Mesendoderm (in vitro differentiated cells): ENCODE data around the gene MOGAT1.

Source experiments
- DNase-seq: peaks from one replicate; pipeline ENCODE4 v3.0.0; 2013
- H2AK5ac ChIP-seq: 2 replicates; pipeline ENCODE4 v1.6.1; 2013; ENCODE audit warnings: low read length, inconsistent platforms
- H2BK120ac ChIP-seq: 2 replicates; pipeline ENCODE4 v1.6.1; 2013; ENCODE audit warnings: low read depth, mild to moderate bottlenecking, low read length, moderate library complexity, mixed read lengths
- H2BK15ac ChIP-seq: replicated peaks from 2 replicates; pipeline ENCODE4 v1.6.1; 2013; ENCODE audit warnings: low read depth, mild to moderate bottlenecking, moderate library complexity
- H2BK5ac ChIP-seq: 2 replicates; pipeline ENCODE4 v1.6.1; 2013; ENCODE audit warnings: low read length, inconsistent platforms
- H3K18ac ChIP-seq: 2 replicates; pipeline ENCODE4 v1.6.1; 2013; ENCODE audit warnings: mild to moderate bottlenecking, low read length, mixed read lengths
- H3K23ac ChIP-seq: one replicate; pipeline ENCODE4 v1.6.1; 2013; ENCODE audit warnings: low read length
- H3K27ac ChIP-seq: 2 replicates; pipeline ENCODE4 v1.5.1; 2013; ENCODE audit warnings: low read depth, mild to moderate bottlenecking, inconsistent platforms, low read length, moderate library complexity
- H3K27me3 ChIP-seq: 2 replicates; pipeline ENCODE4 v1.6.1; 2013; ENCODE audit warnings: low read length, control low read depth, mild to moderate bottlenecking, inconsistent platforms; ENCODE audit not compliant: insufficient read depth, poor library complexity
- H3K36me3 ChIP-seq: 2 replicates; pipeline ENCODE4 v1.6.1; 2013; ENCODE audit warnings: low read length, inconsistent platforms; ENCODE audit not compliant: control insufficient read depth, insufficient read depth
- H3K4ac ChIP-seq: one replicate; pipeline ENCODE4 v1.6.1; 2013; ENCODE audit warnings: low read depth, mild to moderate bottlenecking, low read length, moderate library complexity
- H3K4me1 ChIP-seq: 2 replicates; pipeline ENCODE4 v1.6.1; 2013; ENCODE audit warnings: low read depth, low read length, inconsistent platforms; ENCODE audit not compliant: control insufficient read depth
- H3K4me2 ChIP-seq: 2 replicates; pipeline ENCODE4 v1.6.1; 2013; ENCODE audit warnings: low read length
- H3K4me3 ChIP-seq: 2 replicates; pipeline ENCODE4 v1.5.1; 2013; ENCODE audit warnings: mild to moderate bottlenecking, low read length
- H3K56ac ChIP-seq: one replicate; pipeline ENCODE4 v1.6.1; 2013; ENCODE audit warnings: low read length
- H3K79me1 ChIP-seq: 2 replicates; pipeline ENCODE4 v1.6.1; 2013; ENCODE audit warnings: low read length, inconsistent platforms
- H3K79me2 ChIP-seq: 2 replicates; pipeline ENCODE4 v1.6.1; 2013; ENCODE audit warnings: mild to moderate bottlenecking, low read length; ENCODE audit not compliant: control insufficient read depth, insufficient read depth
- H3K9ac ChIP-seq: 2 replicates; pipeline ENCODE4 v1.6.1; 2013; ENCODE audit warnings: low read length, inconsistent platforms
- H4K5ac ChIP-seq: one replicate; pipeline ENCODE4 v1.6.1; 2013; ENCODE audit warnings: low read length
- H4K8ac ChIP-seq: one replicate; pipeline ENCODE4 v1.6.1; 2013; ENCODE audit warnings: low read depth, mild to moderate bottlenecking, control low read depth, low read length, moderate library complexity
- WGBS: extraction: QIAGEN DNeasy Blood & Tissue Kit; methylation state at CpG from one replicate; pipeline ENCODE4 v1.1.7; 2013; ENCODE audit warnings: low lambda C conversion rate, missing lambda C conversion rate; ENCODE audit not compliant: insufficient coverage; ENCODE audit errors: extremely low coverage; 5-methylcytosine and 5-hydroxymethylcytosine counted together

MOGAT1 gene

GRCh38 chr2:222701721-222702131, 30.3 kb downstream of the MOGAT1 start:
- Histone ChIP-seq H4K8ac (no peak overlapping the region), H4K5ac (no peak overlapping the region), H3K4me2 (no peak overlapping the region), H3K9ac (no peak overlapping the region), H2AK5ac (no peak overlapping the region), H2BK5ac (no peak overlapping the region), H3K23ac (no peak overlapping the region), H3K79me2 (no peaks in the 10 kb centered on the region), H3K27me3 (no peaks in the 10 kb centered on the region), H2BK15ac (no peak overlapping the region), H3K4me3 (no peak overlapping the region), H3K79me1 (no peaks in the 10 kb centered on the region), H3K36me3 (no peaks in the 10 kb centered on the region), H3K4me1 (no peaks in the 10 kb centered on the region), H3K27ac (no peak overlapping the region), H2BK120ac (no peak overlapping the region), H3K56ac (no peak overlapping the region), H3K4ac (no peak overlapping the region), H3K18ac (no peak overlapping the region)
- DNase-seq, result no peak
- WGBS, result no CpG with 5 or more reads among the region's 5 CpGs

GRCh38 chr2:222703091-222703490, 31.6 kb downstream of the MOGAT1 start:
- H3K18ac ChIP-seq, result no peak overlapping the region
- H2BK5ac ChIP-seq, result no peak overlapping the region
- DNase-seq, result no peak
- H3K4me3 ChIP-seq, result no peak overlapping the region
- H3K36me3 ChIP-seq, result no peaks in the 10 kb centered on the region
- no peak overlapping the region for H3K4ac ChIP-seq
- H3K27ac ChIP-seq, result no peak overlapping the region
- no peak overlapping the region for H2BK15ac ChIP-seq
- H2BK120ac ChIP-seq, result no peak overlapping the region
- no peak overlapping the region for H2AK5ac ChIP-seq
- no peaks in the 10 kb centered on the region for H3K4me1 ChIP-seq
- no peak overlapping the region for H3K4me2 ChIP-seq
- H4K5ac ChIP-seq, result no peak overlapping the region
- no peaks in the 10 kb centered on the region for H3K79me2 ChIP-seq
- no peaks in the 10 kb centered on the region for H3K79me1 ChIP-seq
- H3K27me3 ChIP-seq, result no peaks in the 10 kb centered on the region
- no peak overlapping the region for H3K9ac ChIP-seq
- H3K56ac ChIP-seq, result no peak overlapping the region
- H4K8ac ChIP-seq, result no peak overlapping the region
- no peak overlapping the region for H3K23ac ChIP-seq
- no CpG with 5 or more reads among the region's 2 CpGs for WGBS

- Histone ChIP-seq H2AK5ac (no peak overlapping the region), H3K18ac (no peak overlapping the region), H3K4me2 (no peak overlapping the region), H2BK5ac (no peak overlapping the region), H3K79me1 (no peaks in the 10 kb centered on the region), H3K9ac (no peak overlapping the region), H3K4me3 (no peak overlapping the region), H2BK120ac (no peak overlapping the region), H4K8ac (no peak overlapping the region), H3K4ac (no peak overlapping the region), H3K27me3 (no peaks in the 10 kb centered on the region), H4K5ac (no peak overlapping the region), H3K56ac (no peak overlapping the region), H3K79me2 (no peaks in the 10 kb centered on the region), H2BK15ac (no peak overlapping the region), H3K27ac (no peak overlapping the region), H3K4me1 (no peaks in the 10 kb centered on the region), H3K23ac (no peak overlapping the region), H3K36me3 (no peaks in the 10 kb centered on the region)
- WGBS, result no CpG with 5 or more reads among the region's 3 CpGs
- DNase-seq, result no peak
These were observed 32.4 kb downstream of the MOGAT1 start for GRCh38 chr2:222703886-222704285.

- H4K5ac ChIP-seq, result no peak overlapping the region
- H3K4me2 ChIP-seq, result no peak overlapping the region
- no peak overlapping the region for H3K18ac ChIP-seq
- H2BK15ac ChIP-seq, result no peak overlapping the region
- no CpG with 5 or more reads among the region's 3 CpGs for WGBS
- no peak overlapping the region for H4K8ac ChIP-seq
- no peaks in the 10 kb centered on the region for H3K79me2 ChIP-seq
- peaks cover 4% of the 10 kb centered on the region for H3K4me1 ChIP-seq
- H3K79me1 ChIP-seq, result no peaks in the 10 kb centered on the region
- no peak overlapping the region for H3K4me3 ChIP-seq
- DNase-seq, result no peak
- H3K27ac ChIP-seq, result no peak overlapping the region
- H2AK5ac ChIP-seq, result no peak overlapping the region
- no peak overlapping the region for H3K23ac ChIP-seq
- no peak overlapping the region for H2BK5ac ChIP-seq
- no peak overlapping the region for H3K4ac ChIP-seq
- H2BK120ac ChIP-seq, result no peak overlapping the region
- H3K27me3 ChIP-seq, result no peaks in the 10 kb centered on the region
- no peak overlapping the region for H3K56ac ChIP-seq
- no peaks in the 10 kb centered on the region for H3K36me3 ChIP-seq
- no peak overlapping the region for H3K9ac ChIP-seq
These were observed 35.2 kb downstream of the MOGAT1 start for GRCh38 chr2:222706616-222707015.

- H2BK5ac ChIP-seq, result no peak overlapping the region
- no peak overlapping the region for H3K27ac ChIP-seq
- H3K4me2 ChIP-seq, result no peak overlapping the region
- no peak overlapping the region for H2BK120ac ChIP-seq
- no peak overlapping the region for H3K4ac ChIP-seq
- no peak overlapping the region for H3K23ac ChIP-seq
- H3K56ac ChIP-seq, result no peak overlapping the region
- no peak overlapping the region for H4K5ac ChIP-seq
- H3K36me3 ChIP-seq, result no peaks in the 10 kb centered on the region
- H3K79me2 ChIP-seq, result no peaks in the 10 kb centered on the region
- no peak overlapping the region for H3K4me3 ChIP-seq
- no peak overlapping the region for H4K8ac ChIP-seq
- H3K79me1 ChIP-seq, result no peaks in the 10 kb centered on the region
- no CpG with 5 or more reads among the region's 3 CpGs for WGBS
- H3K4me1 ChIP-seq, result peaks cover 4% of the 10 kb centered on the region
- no peak overlapping the region for H2BK15ac ChIP-seq
- H2AK5ac ChIP-seq, result no peak overlapping the region
- no peak overlapping the region for H3K18ac ChIP-seq
- no peak overlapping the region for H3K9ac ChIP-seq
- DNase-seq, result no peak
- H3K27me3 ChIP-seq, result no peaks in the 10 kb centered on the region
These were observed 35.7 kb downstream of the MOGAT1 start for GRCh38 chr2:222707102-222707688.

GRCh38 chr2:222707689-222708273, 36.3 kb downstream of the MOGAT1 start:
- Histone ChIP-seq H3K4ac (no peak overlapping the region), H2BK15ac (no peak overlapping the region), H2BK120ac (no peak overlapping the region), H2BK5ac (no peak overlapping the region), H3K36me3 (no peaks in the 10 kb centered on the region), H2AK5ac (no peak overlapping the region), H4K5ac (no peak overlapping the region), H3K27ac (no peak overlapping the region), H3K9ac (no peak overlapping the region), H4K8ac (no peak overlapping the region), H3K18ac (no peak overlapping the region), H3K23ac (no peak overlapping the region), H3K79me1 (no peaks in the 10 kb centered on the region), H3K27me3 (no peaks in the 10 kb centered on the region), H3K79me2 (no peaks in the 10 kb centered on the region), H3K4me3 (no peak overlapping the region), H3K56ac (no peak overlapping the region), H3K4me2 (no peak overlapping the region), H3K4me1 (peaks cover 4% of the 10 kb centered on the region)
- WGBS, result no CpG with 5 or more reads among the region's 10 CpGs
- no peak for DNase-seq
